Astrocyte of the spinal cord (primary cell): Measurements from ENCODE around the gene SERPING1.

Experiments used
- DNase-seq: peaks from one replicate; pipeline ENCODE4 v3.0.0; 2011; ENCODE audit warnings: low read depth, low spot score
- H3K4me3 ChIP-seq: 2 replicates; pipeline ENCODE4 v1.5.1; 2011; ENCODE audit warnings: low read depth, mild to moderate bottlenecking, low read length, moderate library complexity
- CTCF ChIP-seq: IDR thresholded peaks from 2 replicates; pipeline ENCODE4 v1.5.1; 2012; ENCODE audit warnings: low read depth, mild to moderate bottlenecking, low read length, inconsistent platforms
- in situ Hi-C: cut with HindIII; loops from 2 replicates; pipeline ENCODE4 v1.10.0; 2017; ENCODE audit warnings: low sequenced_read_pairs

Gene SERPING1

DNA sequence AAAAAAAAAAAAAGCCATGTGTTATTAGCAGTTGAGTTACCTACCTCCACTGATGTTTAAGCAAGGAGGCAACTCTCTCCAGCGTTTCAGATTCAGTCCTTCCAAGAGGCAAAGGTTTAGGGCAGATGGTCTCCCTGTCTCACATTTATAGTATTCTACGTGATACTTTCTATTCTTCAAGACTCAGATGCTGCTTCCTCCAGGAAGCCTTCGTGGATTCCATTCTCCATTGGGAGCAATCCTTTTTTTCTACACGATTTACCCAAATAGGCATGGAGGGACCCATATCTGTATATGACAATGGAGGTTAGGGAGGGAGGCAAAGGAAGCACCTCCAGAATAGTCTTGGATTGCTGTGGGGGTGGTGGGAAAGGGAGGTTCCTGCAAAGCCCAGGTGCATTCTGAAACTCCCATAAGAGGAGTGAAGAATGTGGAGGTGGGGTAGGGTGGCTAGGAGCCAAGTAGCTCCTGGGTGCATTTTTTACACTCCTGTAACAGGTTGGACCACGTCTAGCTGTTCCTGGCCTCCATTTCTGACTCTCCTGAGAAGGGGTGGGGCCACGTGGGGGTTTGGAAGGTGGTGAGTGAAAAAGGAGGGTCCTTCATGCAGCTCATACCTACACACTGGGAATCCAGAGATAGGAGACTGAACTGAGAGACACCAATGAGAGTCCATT is 36.0 kb downstream of the SERPING1 start:
- no peak overlapping the region for H3K4me3 ChIP-seq
- in situ Hi-C loops, result no loop called here
- TF ChIP-seq CTCF, result no peak
- no peak for DNase-seq

DNA sequence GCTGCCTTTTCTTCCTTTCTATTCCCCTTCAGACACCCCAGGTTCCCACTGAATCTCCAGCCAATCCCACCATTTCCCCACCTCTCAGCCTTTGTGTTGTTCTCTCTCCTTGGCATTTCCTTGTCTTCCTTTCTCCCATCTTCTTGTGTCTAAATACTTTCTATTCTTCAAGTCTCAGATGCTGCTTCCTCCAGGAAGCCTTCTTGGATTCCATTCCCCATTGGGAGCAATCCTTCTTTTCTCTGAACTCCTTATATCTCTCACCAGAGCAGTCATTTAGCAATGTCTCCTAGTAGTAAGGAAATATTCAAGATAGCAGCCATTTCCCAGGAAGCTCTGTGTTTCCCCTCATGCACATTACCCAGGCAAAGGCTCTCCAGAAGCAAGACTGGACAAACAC is 36.8 kb downstream of the SERPING1 start:
- DNase-seq, result no peak
- in situ Hi-C loops, result no loop called here
- TF ChIP-seq CTCF, result no peak
- no peak overlapping the region for H3K4me3 ChIP-seq

GRCh38 chr11:57635246-57635645 is 37.8 kb downstream of the SERPING1 start:
- no peak for DNase-seq
- in situ Hi-C loops, result no loop called here
- H3K4me3 ChIP-seq, result no peak overlapping the region
- no peak for TF ChIP-seq CTCF

DNA sequence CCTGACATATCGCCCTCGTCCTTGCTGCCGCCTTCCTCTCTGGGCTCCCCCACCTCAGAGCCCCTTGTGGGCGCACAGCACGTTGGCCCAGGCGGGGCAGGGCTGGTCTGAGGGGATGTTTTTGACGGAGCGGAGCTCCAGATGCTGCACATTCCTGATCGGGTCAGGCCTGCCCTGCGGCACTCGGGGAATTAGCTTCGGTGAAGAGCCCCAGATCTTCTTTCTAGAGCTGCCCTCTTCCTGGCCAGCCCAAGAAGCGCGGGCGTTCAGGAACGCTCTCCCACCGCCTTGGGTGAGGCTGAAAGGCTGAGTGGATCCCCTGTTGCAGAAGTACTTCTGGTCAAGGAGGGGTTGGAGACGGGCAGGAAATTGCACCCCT is 40.1 kb downstream of the SERPING1 start:
- in situ Hi-C loops, result no loop called here
- DNase-seq, result no peak
- peak overlapping the region; percentile 87 for H3K4me3 ChIP-seq
- TF ChIP-seq CTCF, result no peak

- no peak for TF ChIP-seq CTCF
- peak overlapping the region; percentile 87 for H3K4me3 ChIP-seq
- peak; percentile 84 for DNase-seq
- in situ Hi-C loops, result no loop called here
Measured at GRCh38 chr11:57638005-57638781, 40.7 kb downstream of the SERPING1 start.

DNA sequence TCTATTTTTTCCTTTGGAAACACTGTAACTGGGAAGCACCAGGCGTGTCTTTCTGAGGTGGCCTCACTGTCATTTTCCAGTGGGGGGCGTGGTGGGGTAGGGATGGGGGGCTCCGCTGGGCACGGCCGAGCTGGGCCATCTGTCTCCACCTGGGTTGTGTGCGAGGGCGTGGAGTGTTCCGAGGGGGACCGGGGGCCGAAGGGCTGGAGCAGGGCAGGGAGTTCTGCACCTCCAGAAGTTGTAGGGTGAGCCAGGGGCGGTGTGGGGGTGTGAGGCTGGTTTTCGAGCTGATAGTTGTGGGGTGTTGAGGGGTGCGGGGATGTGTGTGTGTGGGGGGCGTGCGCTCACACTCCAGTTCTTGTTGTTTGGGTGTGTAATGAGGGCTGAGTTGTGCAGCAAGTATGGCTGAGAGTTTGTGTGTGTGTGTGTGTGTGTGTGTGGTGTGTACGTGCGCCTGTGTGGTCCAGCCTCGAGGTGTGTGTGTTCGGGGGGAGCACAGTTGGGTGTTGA is 41.4 kb downstream of the SERPING1 start:
- DNase-seq, result no peak
- in situ Hi-C loops, result no loop called here
- TF ChIP-seq CTCF, result no peak
- H3K4me3 ChIP-seq, result peak overlapping the region; percentile 87
